ENCODE data around the gene ZIC5.

The ZIC5 gene

GRCh38 chr13:99987154-99988019 lies 15.8 kb upstream of the ZIC5 start:
- DNase-seq, result no peak

- no peak for DNase-seq
Observed at GRCh38 chr13:99986741-99987140, 15.2 kb upstream of the ZIC5 start.

- no peak for DNase-seq
Observed at GRCh38 chr13:99985886-99986527, 14.4 kb upstream of the ZIC5 start.

DNA sequence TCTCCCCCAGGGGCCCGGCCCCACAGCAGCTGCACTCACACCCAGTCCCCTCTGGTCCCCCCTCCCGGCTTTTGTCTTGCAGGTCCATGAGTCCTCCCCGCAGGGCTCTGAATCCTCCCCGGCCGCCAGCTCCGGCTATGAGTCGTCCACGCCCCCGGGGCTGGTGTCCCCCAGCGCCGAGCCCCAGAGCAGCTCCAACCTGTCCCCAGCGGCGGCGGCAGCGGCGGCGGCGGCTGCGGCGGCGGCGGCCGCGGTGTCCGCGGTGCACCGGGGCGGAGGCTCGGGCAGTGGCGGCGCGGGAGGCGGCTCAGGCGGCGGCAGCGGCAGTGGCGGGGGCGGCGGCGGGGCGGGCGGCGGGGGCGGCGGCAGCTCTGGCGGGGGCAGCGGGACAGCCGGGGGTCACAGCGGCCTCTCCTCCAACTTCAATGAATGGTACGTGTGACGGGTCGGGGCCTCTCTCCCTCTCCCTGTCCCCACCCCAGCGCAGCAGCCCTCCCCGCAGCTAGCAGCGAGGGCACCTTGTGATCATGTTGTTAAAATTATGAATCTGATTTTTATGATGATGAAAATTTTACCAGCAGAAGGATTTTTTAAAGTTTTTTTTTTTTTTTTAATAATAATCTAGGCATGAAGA lies 13.8 kb upstream of the ZIC5 start:
- no peak for DNase-seq

GRCh38 chr13:99984461-99985240 lies 13.1 kb upstream of the ZIC5 start:
- peak in 1 of 4 experiments; percentile 13 for DNase-seq

DNA sequence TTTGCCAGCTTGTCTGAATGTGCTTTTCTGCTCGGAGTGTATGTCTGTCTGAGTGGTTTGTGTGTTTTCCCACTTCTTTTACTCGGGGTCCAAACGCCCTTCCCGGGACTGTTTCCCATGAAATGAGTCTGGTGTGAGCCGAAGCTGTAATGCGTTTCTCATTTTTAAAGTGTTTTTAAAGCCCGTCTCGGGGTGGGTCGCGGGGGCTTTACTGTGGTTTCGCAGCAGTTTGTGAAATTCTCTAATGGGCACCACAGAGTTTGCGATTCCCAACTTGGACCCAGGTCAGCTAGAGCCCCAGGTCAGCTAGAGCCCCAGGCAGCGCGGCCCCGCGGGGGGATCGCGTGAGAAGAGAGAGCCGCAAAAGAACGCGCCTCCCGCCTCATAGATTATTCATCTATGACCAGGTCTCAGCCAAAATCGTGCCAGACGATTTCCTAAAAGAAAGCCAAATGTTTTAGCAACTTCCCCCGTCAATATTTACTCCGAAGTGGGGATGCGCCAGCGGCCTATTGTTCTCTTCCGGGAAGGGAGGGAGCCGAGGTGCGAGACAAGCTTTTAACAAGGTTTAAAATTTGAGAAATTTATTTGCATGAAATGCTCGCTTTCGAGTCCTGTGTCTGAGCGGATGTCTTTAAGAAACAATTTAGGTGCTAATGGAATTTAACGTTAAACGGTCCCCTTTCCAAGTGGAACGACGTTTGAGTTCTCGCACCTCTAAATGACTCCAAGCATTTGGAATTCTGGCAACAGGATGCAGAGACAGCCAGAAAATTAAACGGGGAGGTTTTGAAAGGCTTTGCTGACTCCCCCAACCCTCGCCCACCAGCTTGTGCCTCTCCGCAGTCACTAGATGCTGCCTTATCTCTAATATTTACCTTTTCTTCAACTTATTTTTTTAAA lies 12.2 kb upstream of the ZIC5 start:
- no peak for DNase-seq

DNA sequence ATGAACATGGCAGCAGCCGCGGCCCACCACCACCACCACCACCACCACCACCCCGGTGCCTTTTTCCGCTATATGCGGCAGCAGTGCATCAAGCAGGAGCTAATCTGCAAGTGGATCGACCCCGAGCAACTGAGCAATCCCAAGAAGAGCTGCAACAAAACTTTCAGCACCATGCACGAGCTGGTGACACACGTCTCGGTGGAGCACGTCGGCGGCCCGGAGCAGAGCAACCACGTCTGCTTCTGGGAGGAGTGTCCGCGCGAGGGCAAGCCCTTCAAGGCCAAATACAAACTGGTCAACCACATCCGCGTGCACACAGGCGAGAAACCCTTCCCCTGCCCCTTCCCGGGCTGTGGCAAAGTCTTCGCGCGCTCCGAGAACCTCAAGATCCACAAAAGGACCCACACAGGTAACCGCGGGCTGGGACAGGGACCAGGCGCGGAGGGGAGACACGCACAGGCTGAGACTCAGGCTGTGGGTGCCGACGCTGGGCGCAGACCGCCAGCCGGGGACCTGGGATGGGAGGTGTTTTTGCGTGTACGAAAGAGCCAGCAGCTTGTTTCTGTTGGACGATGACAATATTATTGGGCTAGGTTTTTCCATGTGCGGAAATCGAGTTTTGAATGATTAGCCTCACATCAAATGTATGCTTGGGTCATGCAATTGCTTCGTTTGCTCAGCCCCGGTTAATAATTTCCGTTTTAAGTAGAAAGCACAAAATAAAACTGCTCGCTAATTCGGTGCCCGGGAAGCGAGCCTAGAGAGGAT lies 11.3 kb upstream of the ZIC5 start:
- DNase-seq, result no peak

DNA sequence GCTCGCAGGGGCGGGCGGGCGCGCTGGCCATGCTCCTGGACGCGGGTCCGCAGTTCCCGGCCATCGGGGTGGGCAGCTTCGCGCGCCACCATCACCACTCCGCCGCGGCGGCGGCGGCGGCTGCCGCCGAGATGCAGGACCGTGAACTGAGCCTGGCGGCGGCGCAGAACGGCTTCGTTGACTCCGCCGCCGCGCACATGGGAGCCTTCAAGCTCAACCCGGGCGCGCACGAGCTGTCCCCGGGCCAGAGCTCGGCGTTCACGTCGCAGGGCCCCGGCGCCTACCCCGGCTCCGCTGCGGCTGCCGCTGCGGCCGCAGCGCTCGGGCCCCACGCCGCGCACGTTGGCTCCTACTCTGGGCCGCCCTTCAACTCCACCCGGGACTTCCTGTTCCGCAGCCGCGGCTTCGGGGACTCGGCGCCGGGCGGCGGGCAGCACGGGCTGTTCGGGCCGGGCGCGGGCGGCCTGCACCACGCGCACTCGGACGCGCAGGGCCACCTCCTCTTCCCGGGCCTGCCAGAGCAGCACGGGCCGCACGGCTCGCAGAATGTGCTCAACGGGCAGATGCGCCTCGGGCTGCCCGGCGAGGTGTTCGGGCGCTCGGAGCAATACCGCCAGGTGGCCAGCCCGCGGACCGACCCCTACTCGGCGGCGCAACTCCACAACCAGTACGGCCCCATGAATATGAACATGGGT lies 10.6 kb upstream of the ZIC5 start:
- DNase-seq, result no peak

GRCh38 chr13:99981735-99982035 lies 10.1 kb upstream of the ZIC5 start, which contains the start of gene ZIC2:
ZIC2 (plus strand) TSS chr13:99981784; CDS start chr13:99982065, 281 bp downstream.
- DNase-seq, result no peak

DNA sequence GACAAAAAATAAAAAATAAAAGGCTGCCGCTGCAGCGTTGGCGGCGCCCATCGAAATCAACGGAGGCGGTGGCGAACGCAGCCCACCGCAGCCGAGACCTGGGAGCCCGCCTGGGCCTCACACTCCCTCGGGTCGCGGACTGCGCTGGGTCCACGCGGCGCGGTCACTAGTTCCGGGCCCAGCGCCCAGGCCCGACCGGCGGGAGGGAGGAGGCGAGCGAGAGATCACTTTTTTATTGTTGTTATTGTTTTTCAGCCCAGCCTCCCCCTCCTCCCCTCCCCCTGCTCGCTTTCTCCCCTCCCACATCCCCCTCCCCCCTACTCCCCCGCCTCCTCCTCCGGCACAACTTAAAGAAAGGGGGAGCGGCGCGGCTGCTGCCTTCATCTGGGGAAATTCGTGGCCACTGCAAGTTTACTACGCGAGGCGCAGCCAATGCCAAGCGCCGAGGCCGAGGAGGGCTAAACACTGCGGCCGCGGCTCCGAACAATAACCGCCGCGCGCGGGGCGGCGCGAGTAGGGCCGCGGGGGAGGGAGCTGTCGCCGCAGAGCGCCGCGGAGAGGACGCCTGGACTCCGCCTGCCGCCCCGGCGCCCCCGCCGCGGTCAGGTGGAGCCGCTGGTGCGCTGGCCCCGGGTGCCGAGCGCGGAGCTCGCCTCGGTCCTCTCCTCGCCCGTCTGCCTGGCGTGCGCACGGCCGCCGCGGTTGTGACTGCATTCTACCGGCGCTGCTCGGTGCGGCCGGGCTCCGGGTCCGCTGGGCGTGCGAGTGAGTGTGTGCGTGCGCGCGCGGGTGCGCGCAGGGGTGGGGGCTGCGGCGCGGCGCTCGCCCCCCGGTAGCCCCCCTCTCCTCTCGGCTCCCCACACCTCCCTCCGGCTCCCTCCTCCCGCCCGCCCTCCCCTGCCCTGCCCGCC lies 9.5 kb upstream of the ZIC5 start:
- DNase-seq, result peak in 1 of 4 experiments; percentile 14

DNA sequence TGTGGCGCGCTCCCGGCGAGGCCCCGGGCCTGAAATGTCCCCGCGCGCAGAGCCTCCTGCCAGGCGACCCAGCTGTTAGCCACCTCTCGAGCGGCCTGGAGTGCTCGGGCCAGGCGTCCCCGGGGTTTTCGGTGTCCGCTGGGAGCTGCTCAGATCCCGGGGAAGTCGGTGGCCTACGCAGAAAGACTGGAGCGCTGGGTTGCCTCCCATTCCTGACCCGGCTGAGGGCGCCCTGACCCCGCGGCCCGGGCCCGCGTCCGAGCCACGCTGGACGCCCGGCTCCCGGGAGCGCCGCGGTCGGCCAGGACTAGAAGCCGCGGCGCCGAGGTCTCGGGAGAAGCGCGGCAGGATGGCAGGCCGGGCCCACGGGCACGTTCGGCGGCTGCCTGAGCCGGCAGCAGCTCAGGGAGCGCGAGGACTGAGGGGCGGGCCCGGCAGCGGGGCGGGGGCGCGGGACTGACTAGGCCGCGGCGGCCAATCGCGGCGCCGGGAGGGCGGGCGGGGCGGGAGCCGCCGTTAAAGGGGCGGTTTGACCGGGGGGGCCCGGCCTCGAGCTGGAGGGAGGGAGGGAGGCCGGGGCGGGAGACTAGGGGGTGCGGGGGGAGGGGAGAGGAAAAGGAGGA lies 8.7 kb upstream of the ZIC5 start:
- DNase-seq, result peak in 3 of 4 experiments; percentile 5 to 51 (median 17)

GRCh38 chr13:99979453-99980200 lies 8.1 kb upstream of the ZIC5 start:
- DNase-seq, result no peak

GRCh38 chr13:99978799-99979452 lies 7.4 kb upstream of the ZIC5 start:
- no peak for DNase-seq

DNA sequence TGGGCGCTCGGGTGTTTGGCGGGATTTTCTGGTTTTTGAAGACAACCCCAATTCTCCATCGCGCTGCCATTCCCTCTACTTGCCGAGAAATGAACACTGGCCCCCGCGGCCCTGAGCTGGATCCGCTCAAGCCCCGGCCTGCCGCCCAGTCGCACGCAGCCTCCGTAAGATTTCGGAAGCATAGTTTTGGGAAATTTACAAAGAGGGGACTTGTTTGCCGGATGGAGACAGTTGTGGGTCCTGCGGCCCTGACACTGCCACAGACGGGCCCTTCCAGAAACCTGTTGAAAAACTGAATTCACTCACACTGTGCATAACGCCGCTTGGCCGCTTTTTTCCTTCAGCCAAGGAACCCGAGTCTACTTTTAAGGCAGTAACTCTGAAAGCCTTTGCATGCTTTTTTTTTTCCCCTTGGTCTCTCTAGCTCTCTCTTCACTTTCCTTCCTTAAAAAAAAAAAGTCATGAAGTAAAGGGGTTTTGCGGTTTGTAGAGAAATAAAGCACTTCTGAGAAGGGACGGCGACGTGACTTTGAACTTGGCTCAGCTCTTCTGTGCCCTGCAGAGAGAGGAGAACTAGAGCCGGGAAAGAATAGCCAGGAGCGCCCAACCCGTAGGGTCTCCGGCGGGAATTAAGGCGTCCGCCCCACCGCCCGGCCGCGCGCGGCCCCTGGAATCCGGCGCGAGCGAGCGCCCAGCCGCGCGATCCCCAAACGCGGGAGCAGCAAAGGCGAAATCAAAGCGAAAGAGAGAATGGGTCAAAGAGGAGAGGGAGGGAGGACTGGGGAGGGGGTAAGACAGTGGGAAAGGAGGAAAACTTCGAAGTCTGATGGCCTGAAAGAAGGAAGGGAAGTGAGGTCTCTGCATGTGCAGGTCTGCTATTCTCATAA lies 6.6 kb upstream of the ZIC5 start:
- DNase-seq, result no peak

- DNase-seq, result no peak
Observed at GRCh38 chr13:99977334-99977911, 5.9 kb upstream of the ZIC5 start.

- no peak for DNase-seq
Observed at GRCh38 chr13:99976575-99976974, 5.0 kb upstream of the ZIC5 start.

Measured in activated naive CD4-positive, alpha-beta T cell (primary cell).